HepG2 (cell line): ENCODE measurements around the gene ZNF582. TPM values are rescaled to one million over a fixed set of nuclear protein-coding genes. Genes with fewer than 3 reads are reported as not detected.
A peak's percentile ranks its signal among the peaks of the same experiment; 100 is the strongest.

ENCODE experiments used
- BCL6 ChIP-seq: IDR thresholded peaks from 2 replicates; pipeline ENCODE4 v1.6.1; 2016; ENCODE audit warnings: missing genetic modification reagents, missing compliant biosample characterization
- CCDC6 ChIP-seq: sonication (generic); formaldehyde crosslinking; IDR thresholded peaks from 2 replicates; pipeline ENCODE4 v1.8.1; 2022; ENCODE audit warnings: mild to moderate bottlenecking, missing genetic modification reagents, moderate library complexity
- CENPT ChIP-seq: sonication (generic); formaldehyde crosslinking; IDR thresholded peaks from 2 replicates; pipeline ENCODE4 v1.8.0; 2022; ENCODE audit warnings: low read depth, mild to moderate bottlenecking, moderate library complexity, missing genetic modification reagents
- CTCF ChIP-seq: sonication (generic); formaldehyde crosslinking; IDR thresholded peaks from 2 replicates; pipeline ENCODE4 v1.5.0; 2020; ENCODE audit warnings: mild to moderate bottlenecking, missing genetic modification reagents, moderate library complexity
- DNMT3B ChIP-seq: conservative IDR thresholded peaks from 2 replicates; pipeline ENCODE4 v1.6.1; 2016; ENCODE audit warnings: missing biosample characterization, control low read depth
- EEA1 ChIP-seq: sonication (generic); formaldehyde crosslinking; IDR thresholded peaks from 2 replicates; pipeline ENCODE4 v1.5.1; 2020; ENCODE audit warnings: mild to moderate bottlenecking, missing genetic modification reagents, borderline replicate concordance
- FOXJ3 ChIP-seq: sonication (generic); formaldehyde crosslinking; IDR thresholded peaks from 2 replicates; pipeline ENCODE4 v1.4.0; 2020; ENCODE audit warnings: missing genetic modification reagents, mild to moderate bottlenecking, borderline replicate concordance
- FOXK2 ChIP-seq: fragments of 450-650 bp; IDR thresholded peaks from 2 replicates; pipeline ENCODE4 v1.6.1; 2016
- FOXM1 ChIP-seq: sonication (generic); formaldehyde crosslinking; IDR thresholded peaks from 2 replicates; pipeline ENCODE4 v1.5.0; 2020; ENCODE audit warnings: missing genetic modification reagents
- HMG20A ChIP-seq: IDR thresholded peaks from 2 replicates; pipeline ENCODE4 v1.6.1; 2016; ENCODE audit warnings: borderline replicate concordance
- ISX ChIP-seq: sonication (generic); formaldehyde crosslinking; conservative IDR thresholded peaks from 2 replicates; pipeline ENCODE4 v1.5.0; 2020; ENCODE audit warnings: missing genetic modification reagents
- JUND ChIP-seq: sonication (generic); formaldehyde crosslinking; IDR thresholded peaks from 2 replicates; pipeline ENCODE4 v1.8.0; 2022; ENCODE audit warnings: mild to moderate bottlenecking, missing genetic modification reagents
- PCBP2 ChIP-seq: fragments of 200-400 bp; formaldehyde crosslinking; optimal IDR thresholded peaks from 2 replicates; pipeline ENCODE3; 2018; ENCODE audit warnings: low read length, low read depth; ENCODE audit not compliant: poor library complexity, severe bottlenecking
- RBFOX2 ChIP-seq: fragments of 200-400 bp; formaldehyde crosslinking; IDR thresholded peaks from 2 replicates; pipeline ENCODE4 v1.6.1; 2017; ENCODE audit warnings: low read depth, mild to moderate bottlenecking, low read length
- RFX3 ChIP-seq: IDR thresholded peaks from 2 replicates; pipeline ENCODE4 v1.6.1; 2016; ENCODE audit warnings: missing biosample characterization, missing genetic modification reagents
- SALL2 ChIP-seq: sonication (generic); formaldehyde crosslinking; IDR thresholded peaks from 2 replicates; pipeline ENCODE4 v1.8.1; 2023; ENCODE audit warnings: mild to moderate bottlenecking, missing genetic modification reagents, inconsistent platforms
- SATB2 ChIP-seq: sonication (generic); formaldehyde crosslinking; IDR thresholded peaks from 2 replicates; pipeline ENCODE4 v1.5.0; 2020; ENCODE audit warnings: missing genetic modification reagents
- SIN3B ChIP-seq: fragments of 150-350 bp; IDR thresholded peaks from 2 replicates; pipeline ENCODE4 v1.6.1; 2014; ENCODE audit warnings: low read length
- TAF1 ChIP-seq: sonication (generic); formaldehyde crosslinking; IDR thresholded peaks from 2 replicates; pipeline ENCODE4 v1.4.0; 2020; ENCODE audit warnings: missing genetic modification reagents
- TBL1XR1 ChIP-seq: fragments of 150-350 bp; IDR thresholded peaks from 2 replicates; pipeline ENCODE4 v1.6.1; 2014; ENCODE audit warnings: borderline replicate concordance, low read length; ENCODE audit not compliant: partially characterized antibody
- YY1 ChIP-seq: IDR thresholded peaks from 2 replicates; pipeline ENCODE4 v1.6.1; 2011; ENCODE audit warnings: low read length, low read depth, moderate library complexity, mild to moderate bottlenecking; ENCODE audit not compliant: insufficient read depth, insufficient replicate concordance
- ZHX1 ChIP-seq: sonication (generic); formaldehyde crosslinking; IDR thresholded peaks from 2 replicates; pipeline ENCODE4 v1.8.1; 2022; ENCODE audit warnings: low read depth, mild to moderate bottlenecking, missing genetic modification reagents
- ZKSCAN8 ChIP-seq: IDR thresholded peaks from 2 replicates; pipeline ENCODE4 v1.6.1; 2016; ENCODE audit warnings: borderline replicate concordance, missing genetic modification reagents, missing compliant biosample characterization
- ZNF337 ChIP-seq: sonication (generic); formaldehyde crosslinking; IDR thresholded peaks from 2 replicates; pipeline ENCODE4 v1.5.1; 2020; ENCODE audit warnings: missing genetic modification reagents, low read depth, mild to moderate bottlenecking, borderline replicate concordance
- ZNF382 ChIP-seq: sonication (generic); formaldehyde crosslinking; IDR thresholded peaks from 2 replicates; pipeline ENCODE4 v1.5.0; 2020; ENCODE audit warnings: missing genetic modification reagents, mild to moderate bottlenecking, borderline replicate concordance
- ZNF567 ChIP-seq: sonication (generic); formaldehyde crosslinking; IDR thresholded peaks from 2 replicates; pipeline ENCODE4 v1.8.1; 2023; ENCODE audit warnings: mild to moderate bottlenecking, missing genetic modification reagents, borderline replicate concordance
- ZSCAN9 ChIP-seq: IDR thresholded peaks from 2 replicates; pipeline ENCODE4 v1.6.1; 2016; ENCODE audit warnings: borderline replicate concordance
- polyA plus RNA-seq, 8 experiments: library from polyadenylated mRNA; depleted of rRNA in 3 of 8; stranded (reverse) in 7 of 8; unstranded in 1 of 8; fragments of >200 nt; fragmentation: Illumina TruSeq in 4 of 8; extraction: Trizol in 4 of 8; gene quantifications; 2 replicates each; pipeline versions ENCODE4 v1.2.1 to v1.2.3, GENCODE V29; 2011 to 2016; ENCODE audit warnings: low read depth in 4 of 8, missing spikeins in 1 of 8, mixed read lengths in 1 of 8; ENCODE audit not compliant: insufficient read depth in 1 of 8
- total RNA-seq, 5 experiments: library from RNA; depleted of rRNA; stranded (reverse); fragments of >200 nt; fragmentation: Illumina TruSeq; extraction: Trizol; gene quantifications; 2 replicates each; pipeline ENCODE4 v1.2.3, GENCODE V29; 2016; ENCODE audit warnings: low read depth in 1 of 5

The ZNF582 gene
- total and polyA plus RNA-seq, 2 of the 13 experiments (the other 11 are each of a cell fraction or from before 2014, with no cell fraction given): 0.83 to 1.6 TPM

GRCh38 chr19:56403764-56404704 is 10.7 kb upstream of the ZNF582 start, which contains the start of gene ZNF583 (continued):
- TF ChIP-seq SALL2 (0 out of 2 replicates have a peak, but pooled peaks have one; percentile 57), ZNF382 (CRISPR knock-in tag) (no peak), BCL6 (CRISPR knock-in tag) (no peak), FOXM1 (CRISPR knock-in tag) (no peak), DNMT3B (CRISPR knock-in tag) (no peak), ZNF337 (no peak), ZSCAN9 (no peak), JUND (CRISPR knock-in tag) (no peak), CCDC6 (CRISPR knock-in tag) (peak; percentile 72; the same call in 1 of the 2 replicates), RFX3 (no peak), CTCF (CRISPR knock-in tag) (peak; percentile 15; the same call in 1 of the 2 replicates), FOXK2 (no peak), ZNF567 (CRISPR knock-in tag) (0 out of 2 replicates have a peak, but pooled peaks have one; percentile 4), TBL1XR1 (peak; percentile 54), PCBP2 (no peak), ISX (CRISPR knock-in tag) (no peak), FOXJ3 (CRISPR knock-in tag) (no peak), CENPT (CRISPR knock-in tag) (no peak), YY1 (peak; percentile 50), EEA1 (CRISPR knock-in tag) (no peak; the same call in 1 of the 2 replicates), ZKSCAN8 (CRISPR knock-in tag) (0 out of 2 replicates have a peak, but pooled peaks have one; percentile 37), ZHX1 (CRISPR knock-in tag) (no peak), HMG20A (CRISPR knock-in tag) (no peak), RBFOX2 (peak; percentile 83), TAF1 (CRISPR knock-in tag) (0 out of 2 replicates have a peak, but pooled peaks have one; percentile 40), SATB2 (CRISPR knock-in tag) (peak; percentile 74; the same call in 1 of the 2 replicates), SIN3B (no peak)
